Activated naive CD4-positive, alpha-beta T cell treated with anti-CD3 and anti-CD28 coated beads, Interleukin-2, amount 10 ng/mL, durations not matched to agents 7 days and 5 days (primary cell): ENCODE measurements around the gene BTBD18.

Experiments used
- CTCF ChIA-PET: fragments of 350-600 bp; sonication (Branson Sonifier 250); formaldehyde crosslinking; loops from one replicate; lab custom pipeline; 2021; ENCODE audit warnings: antibody characterized with exemption; lab: Charles Lee
- DNase-seq: peaks from one replicate; pipeline ENCODE4 v3.0.0-alpha.2; 2020
- H3K27ac Mint-ChIP-seq: one replicate; pipeline ENCODE4 v1.8.0; 2021; ENCODE audit warnings: mild to moderate bottlenecking, moderate library complexity, mixed read lengths
- H3K27me3 Mint-ChIP-seq: one replicate; pipeline ENCODE4 v1.8.0; 2021; ENCODE audit warnings: mild to moderate bottlenecking, mixed read lengths
- H3K36me3 Mint-ChIP-seq: one replicate; pipeline ENCODE4 v1.8.0; 2021; ENCODE audit warnings: mixed read lengths
- H3K4me1 Mint-ChIP-seq: one replicate; pipeline ENCODE4 v1.8.0; 2021; ENCODE audit warnings: mixed read lengths
- H3K4me3 Mint-ChIP-seq: one replicate; pipeline ENCODE4 v1.8.0; 2021; ENCODE audit warnings: mild to moderate bottlenecking, moderate library complexity, mixed read lengths
- H3K9me3 Mint-ChIP-seq: one replicate; pipeline ENCODE4 v1.8.0; 2021; ENCODE audit warnings: mixed read lengths

Gene BTBD18, protein sequence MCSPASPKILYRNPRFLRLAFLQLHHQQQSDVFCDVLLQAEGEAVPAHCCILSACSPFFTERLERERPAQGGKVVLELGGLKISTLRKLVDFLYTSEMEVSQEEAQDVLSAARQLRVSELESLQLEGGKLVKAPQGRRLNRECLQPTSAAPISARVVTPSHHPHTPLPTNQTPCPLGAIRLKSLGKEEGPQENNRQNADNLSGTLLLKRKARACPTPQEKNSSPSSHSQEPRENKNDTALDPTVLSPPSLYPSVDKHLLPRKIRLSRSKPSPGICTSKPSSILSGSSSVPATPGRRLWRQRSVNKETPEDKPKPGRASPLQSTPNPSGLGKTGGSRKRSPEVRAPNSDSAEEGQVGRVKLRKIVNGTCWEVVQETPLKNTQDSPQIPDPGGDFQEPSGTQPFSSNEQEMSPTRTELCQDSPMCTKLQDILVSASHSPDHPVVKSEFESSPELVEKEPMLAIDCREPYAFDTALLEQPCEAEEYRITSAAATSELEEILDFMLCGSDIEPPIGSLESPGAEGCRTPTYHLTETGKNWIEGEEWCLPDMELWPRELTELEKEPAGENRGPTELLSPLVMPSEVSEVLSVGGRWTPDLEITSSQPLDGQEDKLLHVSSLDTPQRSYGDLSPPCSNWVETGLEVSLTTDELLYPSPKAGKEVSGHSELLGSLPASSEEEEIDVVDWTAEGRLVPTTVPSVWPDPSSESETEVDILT

DNA sequence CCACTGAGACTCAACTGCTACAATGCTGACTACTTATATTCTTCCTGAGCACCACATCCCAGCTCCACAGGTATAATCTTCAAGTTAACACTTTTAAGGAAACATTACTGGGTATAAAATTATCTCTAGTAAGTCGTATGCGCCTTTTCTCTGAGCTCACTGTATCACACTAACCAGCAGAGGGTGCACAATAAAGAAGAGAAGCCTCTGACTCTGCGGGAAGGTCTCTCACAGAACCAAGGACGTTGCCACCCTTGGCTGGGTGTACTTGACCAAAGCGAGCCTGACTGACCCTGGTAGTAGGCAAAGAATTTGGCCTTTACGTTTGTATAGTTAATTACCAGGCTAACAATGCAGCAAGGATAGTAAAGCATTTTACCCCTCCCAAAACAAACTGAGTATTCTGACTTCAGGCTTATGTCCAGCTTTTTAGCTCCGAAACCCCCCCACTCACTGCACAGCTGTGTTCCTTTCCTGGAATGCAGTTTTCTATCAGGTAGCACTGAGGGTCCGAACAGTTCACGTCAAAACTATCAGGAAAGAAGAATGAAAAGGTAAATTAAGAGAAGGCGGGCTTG, at the start of gene BTBD18:
TSS of gene BTBD18 (minus strand) at position 144 of the 578 bp plus-strand sequence. CDS start 631 bp downstream, outside the sequence.
- H3K27me3 Mint-ChIP-seq: peaks cover 3% of the 10 kb centered on the region
- H3K27ac Mint-ChIP-seq: peak within 1 kb of the TSS; percentile 52
- CTCF ChIA-PET: interaction anchor here (0.6 to 2.2 kb wide), 10 partner anchors 10 to 293 kb away, joined by 3 to 41 read pairs (median 4); partner anchors contain the start of genes CTNND1, SELENOH and UBE2L6
- no peaks in the 10 kb centered on the region for H3K9me3 Mint-ChIP-seq
- no peak within 1 kb of the TSS for H3K4me3 Mint-ChIP-seq
- peaks cover 14% of the 10 kb centered on the region for H3K36me3 Mint-ChIP-seq
- peaks cover 11% of the 10 kb centered on the region for H3K4me1 Mint-ChIP-seq
- DNase-seq: peak; percentile 28

DNA sequence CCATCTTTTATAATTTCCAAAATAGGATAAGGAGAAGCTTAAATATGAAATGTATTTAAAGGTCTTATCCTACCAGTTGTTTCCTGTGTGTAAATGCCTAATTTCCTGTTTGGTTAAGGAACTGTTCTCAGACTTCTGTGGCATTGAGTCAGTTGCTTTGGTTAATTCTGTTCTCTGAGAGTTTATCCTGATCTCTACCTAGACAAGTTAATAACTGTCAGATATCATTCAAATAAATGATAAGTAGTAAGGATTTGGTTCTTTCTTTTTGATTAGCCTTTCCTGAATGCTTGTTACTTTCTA, 49.5 kb upstream of the BTBD18 start:
- no peak for DNase-seq
- H3K36me3 Mint-ChIP-seq: peaks cover 10% of the 10 kb centered on the region
- no peaks in the 10 kb centered on the region for H3K9me3 Mint-ChIP-seq
- H3K27me3 Mint-ChIP-seq: no peaks in the 10 kb centered on the region
- CTCF ChIA-PET: interaction anchor here (0.6 to 5.0 kb wide), 42 partner anchors 9 to 343 kb away, joined by 3 to 43 read pairs (median 5); partner anchors contain the start of genes BTBD18, CTNND1, SELENOH and UBE2L6
- peaks cover 35% of the 10 kb centered on the region for H3K4me1 Mint-ChIP-seq
- no peak overlapping the region for H3K4me3 Mint-ChIP-seq
- peak overlapping the region; percentile 13 for H3K27ac Mint-ChIP-seq

DNA sequence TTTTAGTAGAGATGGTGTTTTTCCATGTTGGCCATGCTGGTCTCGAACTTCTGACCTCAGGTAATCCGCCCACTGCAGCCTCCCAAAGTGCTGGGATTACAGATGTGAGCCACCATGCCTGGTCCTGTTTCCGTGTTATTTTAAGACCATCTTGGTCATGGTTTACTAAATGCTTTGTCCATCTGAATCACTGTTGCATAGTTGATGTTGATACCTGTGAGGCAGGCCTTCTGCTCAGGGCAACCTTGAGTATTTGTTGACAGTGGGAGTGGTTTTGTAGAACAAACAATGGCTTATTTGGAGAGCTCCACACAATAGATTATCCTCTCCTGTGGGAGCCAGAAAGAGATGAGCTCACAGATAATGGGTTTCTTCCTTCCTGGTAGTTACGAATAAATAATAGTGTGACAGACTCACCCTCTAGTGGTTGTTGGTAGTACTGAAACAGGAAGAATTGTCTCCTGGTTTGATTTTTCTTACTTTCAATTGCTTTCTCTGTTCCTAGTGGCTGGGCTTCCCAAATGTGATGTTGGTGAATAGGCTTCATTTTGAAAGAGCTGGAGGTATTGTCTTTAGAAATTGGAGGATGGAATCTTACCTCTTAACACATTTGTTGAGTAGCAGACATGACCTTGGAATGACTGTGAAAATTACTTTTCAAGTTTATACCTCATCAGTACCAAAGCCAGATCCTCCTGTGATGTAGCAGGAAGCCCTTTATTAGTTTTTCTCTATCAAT, 49.0 kb upstream of the BTBD18 start:
- H3K9me3 Mint-ChIP-seq: no peaks in the 10 kb centered on the region
- H3K27me3 Mint-ChIP-seq: no peaks in the 10 kb centered on the region
- CTCF ChIA-PET: interaction anchor here (0.6 to 5.0 kb wide), 53 partner anchors 8 to 723 kb away, joined by 3 to 43 read pairs (median 5); partner anchors contain the start of genes BTBD18, CLP1, CTNND1 and SELENOH
- no peak overlapping the region for H3K4me3 Mint-ChIP-seq
- peaks cover 37% of the 10 kb centered on the region for H3K4me1 Mint-ChIP-seq
- no peak for DNase-seq
- H3K27ac Mint-ChIP-seq: peak overlapping the region; percentile 54
- peaks cover 11% of the 10 kb centered on the region for H3K36me3 Mint-ChIP-seq

DNA sequence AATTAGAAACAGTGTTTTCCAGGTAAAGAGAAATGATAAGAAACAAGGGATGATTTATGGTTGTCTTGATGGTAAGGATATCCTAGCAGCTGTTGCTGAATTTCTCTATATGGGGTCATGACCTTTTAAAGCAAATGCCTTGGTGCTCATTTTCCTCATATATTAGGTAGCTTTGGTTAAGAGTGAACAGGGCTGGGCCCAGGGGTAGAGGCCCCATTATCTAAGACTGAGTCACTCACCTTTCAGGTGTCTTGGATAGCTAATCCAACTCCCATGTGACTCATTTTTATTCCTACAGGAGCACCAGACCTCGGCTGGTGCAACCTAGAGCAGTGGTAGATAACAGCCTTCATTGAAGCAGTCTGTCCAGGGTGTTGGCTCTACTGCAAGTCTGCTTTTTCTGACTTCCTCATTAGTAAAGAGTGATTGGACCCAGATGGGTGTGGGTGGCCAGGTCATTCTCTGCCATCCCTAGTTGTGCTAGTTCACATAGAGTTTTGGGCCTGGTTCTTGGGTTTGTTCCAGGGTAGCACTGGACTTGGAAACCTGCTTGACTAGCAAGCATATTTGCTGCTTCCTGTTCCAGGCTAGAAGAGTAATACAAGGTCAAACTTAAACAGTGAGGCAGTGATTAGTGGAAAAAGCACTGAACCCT, 47.4 kb upstream of the BTBD18 start:
- Mint-ChIP-seq H3K9me3 (no peaks in the 10 kb centered on the region), H3K27me3 (no peaks in the 10 kb centered on the region), H3K4me1 (peaks cover 47% of the 10 kb centered on the region), H3K36me3 (peaks cover 14% of the 10 kb centered on the region), H3K4me3 (no peak overlapping the region), H3K27ac (peak overlapping the region; percentile 60)
- CTCF ChIA-PET: interaction anchor here (0.6 to 5.0 kb wide), 11 partner anchors 42 to 341 kb away, joined by 3 to 43 read pairs (median 5); partner anchors contain the start of genes BTBD18, CLP1, SELENOH and UBE2L6
- no peak for DNase-seq

DNA sequence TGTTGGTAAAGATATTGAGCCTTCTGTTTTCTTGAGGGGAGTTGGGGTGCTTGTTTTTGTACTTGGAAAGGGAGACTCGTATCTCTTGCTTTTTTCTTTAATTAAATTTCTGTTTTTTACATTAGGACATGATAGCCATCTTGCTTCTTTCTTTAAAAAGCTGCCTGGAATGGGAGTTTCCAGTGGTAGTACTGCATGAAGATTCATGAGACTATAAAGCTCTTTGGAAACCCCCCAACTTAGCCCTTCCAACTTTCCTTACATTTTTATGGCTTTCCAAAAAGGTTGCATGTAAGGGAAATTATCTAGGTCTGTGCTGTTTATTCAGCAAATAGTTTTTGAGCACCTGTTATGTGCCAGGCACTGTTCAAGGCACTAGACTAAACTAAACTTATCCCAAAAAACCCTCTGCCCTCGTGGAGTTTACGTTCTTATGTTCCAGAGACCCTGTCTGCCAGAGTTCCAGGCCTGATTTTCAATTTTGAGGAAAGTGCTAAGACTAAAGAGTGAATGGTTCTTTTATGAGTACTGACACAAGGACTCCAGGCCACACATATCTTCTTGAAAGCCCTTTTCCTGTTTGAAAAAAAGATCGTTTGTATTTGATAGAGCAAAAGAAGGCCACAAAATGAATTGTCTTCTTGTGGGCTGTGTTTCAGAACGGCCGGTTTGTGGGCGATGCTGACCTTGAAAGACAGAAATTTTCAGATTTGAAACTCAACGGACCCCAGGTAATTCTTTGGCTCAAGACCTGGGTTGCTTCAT, 41.9 kb upstream of the BTBD18 start:
- H3K9me3 Mint-ChIP-seq: no peaks in the 10 kb centered on the region
- H3K4me1 Mint-ChIP-seq: peaks cover 53% of the 10 kb centered on the region
- H3K27ac Mint-ChIP-seq: peak overlapping the region; percentile 95
- DNase-seq: no peak
- CTCF ChIA-PET: no interaction called here
- H3K27me3 Mint-ChIP-seq: no peaks in the 10 kb centered on the region
- H3K36me3 Mint-ChIP-seq: peaks cover 20% of the 10 kb centered on the region
- peak overlapping the region; percentile 46 for H3K4me3 Mint-ChIP-seq

DNA sequence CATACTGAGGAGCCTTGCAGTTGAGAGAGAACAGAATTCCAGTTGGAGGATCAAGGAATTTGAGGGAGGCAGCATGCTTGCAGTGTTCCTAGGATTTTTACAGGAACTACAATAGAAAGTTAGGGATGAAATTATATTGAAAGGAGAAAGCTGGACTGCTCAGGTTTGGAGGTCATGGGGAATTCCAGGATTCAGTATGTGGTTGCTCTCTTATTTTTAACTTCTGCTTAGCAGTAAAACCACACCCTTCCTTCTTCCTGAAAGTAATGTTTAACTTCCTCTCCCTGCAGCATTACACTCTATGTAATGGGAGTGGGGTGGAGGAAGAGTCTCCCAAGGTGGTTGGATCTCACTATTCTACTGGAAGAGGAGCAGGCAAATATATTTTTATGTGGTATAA, 41.3 kb upstream of the BTBD18 start:
- peaks cover 19% of the 10 kb centered on the region for H3K36me3 Mint-ChIP-seq
- DNase-seq: no peak
- H3K9me3 Mint-ChIP-seq: no peaks in the 10 kb centered on the region
- H3K27me3 Mint-ChIP-seq: no peaks in the 10 kb centered on the region
- CTCF ChIA-PET: interaction anchor here (2.1 kb wide), 1 partner anchor 8 kb away, joined by 8 read pairs; no protein-coding TSS in a partner anchor
- H3K27ac Mint-ChIP-seq: peak overlapping the region; percentile 95
- H3K4me1 Mint-ChIP-seq: peaks cover 53% of the 10 kb centered on the region
- peak overlapping the region; percentile 46 for H3K4me3 Mint-ChIP-seq

DNA sequence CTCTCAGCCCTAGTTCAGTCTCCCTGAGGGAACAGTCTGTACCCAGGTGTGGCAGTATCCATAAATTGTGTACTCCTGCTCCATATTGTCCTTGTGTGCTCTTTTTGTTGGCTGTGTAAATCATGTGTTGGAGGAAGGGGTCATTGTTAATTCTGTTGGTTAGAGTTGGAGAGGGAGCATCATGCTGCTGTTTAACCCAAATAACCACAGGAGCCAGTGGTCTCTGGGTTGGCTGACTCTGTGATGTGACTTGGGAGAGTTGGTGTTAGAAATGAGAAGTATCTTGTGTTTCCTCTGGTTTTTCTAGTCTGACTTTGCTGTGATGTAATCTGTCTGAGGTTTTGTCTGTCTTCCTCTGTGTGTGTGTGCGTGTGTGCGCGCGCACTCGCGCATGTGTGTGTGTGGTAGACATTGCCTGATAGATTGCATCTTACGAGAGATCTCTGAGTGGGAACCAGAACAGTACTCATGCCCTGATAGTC, 40.5 kb upstream of the BTBD18 start:
- CTCF ChIA-PET: interaction anchor here (1.0 to 2.1 kb wide), 4 partner anchors 9 to 732 kb away, joined by 3 to 8 read pairs (median 4); partner anchors contain the start of gene UBE2L6
- DNase-seq: peak; percentile 88
- H3K27me3 Mint-ChIP-seq: no peaks in the 10 kb centered on the region
- H3K4me1 Mint-ChIP-seq: peaks cover 54% of the 10 kb centered on the region
- peak overlapping the region; percentile 38 for H3K4me3 Mint-ChIP-seq
- peak overlapping the region; percentile 95 for H3K27ac Mint-ChIP-seq
- no peaks in the 10 kb centered on the region for H3K9me3 Mint-ChIP-seq
- peaks cover 17% of the 10 kb centered on the region for H3K36me3 Mint-ChIP-seq

DNA sequence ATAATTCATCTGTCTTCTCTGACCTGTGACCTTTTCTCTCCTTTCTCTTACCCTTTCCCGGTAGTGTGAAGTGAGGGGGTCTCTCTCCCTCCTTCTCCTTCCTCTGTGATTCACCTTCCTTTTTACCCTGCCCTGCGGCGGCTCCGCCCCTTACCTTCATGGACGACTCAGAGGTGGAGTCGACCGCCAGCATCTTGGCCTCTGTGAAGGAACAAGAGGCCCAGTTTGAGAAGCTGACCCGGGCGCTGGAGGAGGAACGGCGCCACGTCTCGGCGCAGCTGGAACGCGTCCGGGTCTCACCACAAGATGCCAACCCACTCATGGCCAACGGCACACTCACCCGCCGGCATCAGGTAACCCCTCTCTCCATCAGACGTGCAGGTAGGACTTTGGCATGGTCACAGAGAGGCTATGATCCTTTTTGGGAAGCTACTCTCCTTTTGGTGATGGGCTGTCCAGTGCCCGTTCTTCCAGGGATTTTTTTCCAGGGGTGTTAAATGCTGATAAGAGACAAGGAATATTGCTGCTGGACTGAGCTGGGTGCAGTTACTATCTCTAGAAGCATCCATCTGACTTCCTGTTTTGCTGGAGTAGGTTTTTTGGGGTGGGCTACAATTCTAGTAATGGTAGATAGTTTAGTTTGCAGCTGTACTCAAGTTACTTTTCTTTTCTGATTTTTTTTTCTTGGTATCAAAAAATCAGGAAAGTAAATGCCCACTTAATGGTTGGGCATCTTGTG, 39.9 kb upstream of the BTBD18 start:
- Mint-ChIP-seq H3K27me3 (no peaks in the 10 kb centered on the region), H3K9me3 (no peaks in the 10 kb centered on the region), H3K27ac (peak overlapping the region; percentile 95), H3K4me1 (peaks cover 54% of the 10 kb centered on the region), H3K36me3 (peaks cover 15% of the 10 kb centered on the region), H3K4me3 (peak overlapping the region; percentile 38)
- CTCF ChIA-PET: interaction anchor here (1.0 to 2.1 kb wide), 5 partner anchors 9 to 733 kb away, joined by 3 to 8 read pairs (median 4); partner anchors contain the start of genes BTBD18 and UBE2L6
- DNase-seq: no peak

DNA sequence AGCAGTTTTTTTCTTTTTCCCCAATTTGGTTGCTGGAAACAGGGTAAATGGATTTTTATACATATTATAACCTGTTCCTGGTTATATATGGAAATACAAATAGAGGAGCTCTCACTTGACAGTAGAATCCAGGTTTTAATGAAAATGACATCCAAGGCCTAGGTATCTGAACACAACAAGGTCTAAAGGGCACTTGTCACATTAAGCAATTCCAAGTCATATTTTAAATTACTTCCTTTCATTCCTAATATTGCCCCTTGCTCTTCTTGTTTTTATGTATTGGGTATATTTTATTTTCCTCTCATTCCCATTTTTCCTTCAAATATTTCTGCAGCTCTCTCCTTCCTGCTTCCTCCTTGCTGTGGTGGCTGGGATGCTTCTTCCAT, 37.1 kb upstream of the BTBD18 start:
- no peak overlapping the region for H3K27ac Mint-ChIP-seq
- H3K27me3 Mint-ChIP-seq: no peaks in the 10 kb centered on the region
- no peak for DNase-seq
- H3K36me3 Mint-ChIP-seq: peaks cover 5% of the 10 kb centered on the region
- H3K9me3 Mint-ChIP-seq: no peaks in the 10 kb centered on the region
- H3K4me3 Mint-ChIP-seq: no peak overlapping the region
- CTCF ChIA-PET: no interaction called here
- peaks cover 43% of the 10 kb centered on the region for H3K4me1 Mint-ChIP-seq

DNA sequence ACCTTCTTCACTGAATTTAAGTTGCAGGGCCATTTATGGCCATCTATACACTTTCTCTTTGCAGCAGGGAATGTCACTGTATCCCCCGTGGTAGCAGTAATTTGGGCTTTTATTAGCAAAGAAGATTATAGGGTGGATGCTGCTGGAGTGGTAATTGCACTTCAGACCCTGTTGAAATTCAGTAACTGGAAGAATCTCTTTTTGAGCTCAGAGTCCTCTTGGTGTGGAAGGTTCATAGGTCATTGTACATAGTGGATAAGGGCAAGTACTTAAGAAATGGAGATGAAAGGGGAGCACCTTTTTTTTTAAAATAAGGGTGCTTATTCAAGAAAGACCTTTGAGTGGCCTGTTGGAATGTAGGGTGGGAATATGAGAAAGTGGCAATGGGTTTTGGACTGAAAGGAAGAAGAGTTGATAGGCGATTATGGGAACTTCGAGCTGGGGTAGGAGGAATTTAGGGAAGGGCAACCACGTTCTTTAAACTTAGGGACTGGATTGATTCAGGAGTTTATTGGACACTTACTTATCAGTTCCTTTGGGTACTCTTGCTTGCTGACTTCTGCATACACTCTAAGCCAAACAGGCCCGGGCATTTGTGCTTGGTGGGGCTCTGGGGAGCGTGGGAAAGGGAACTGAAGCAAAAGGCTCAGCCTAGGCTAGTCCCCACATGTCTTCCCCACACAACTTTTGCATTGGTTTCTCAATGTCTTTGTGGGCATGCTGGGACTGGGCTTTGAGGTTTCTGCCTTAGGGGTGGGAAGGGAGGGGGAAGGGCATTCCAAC, 36.5 kb upstream of the BTBD18 start:
- no peak overlapping the region for H3K27ac Mint-ChIP-seq

DNA sequence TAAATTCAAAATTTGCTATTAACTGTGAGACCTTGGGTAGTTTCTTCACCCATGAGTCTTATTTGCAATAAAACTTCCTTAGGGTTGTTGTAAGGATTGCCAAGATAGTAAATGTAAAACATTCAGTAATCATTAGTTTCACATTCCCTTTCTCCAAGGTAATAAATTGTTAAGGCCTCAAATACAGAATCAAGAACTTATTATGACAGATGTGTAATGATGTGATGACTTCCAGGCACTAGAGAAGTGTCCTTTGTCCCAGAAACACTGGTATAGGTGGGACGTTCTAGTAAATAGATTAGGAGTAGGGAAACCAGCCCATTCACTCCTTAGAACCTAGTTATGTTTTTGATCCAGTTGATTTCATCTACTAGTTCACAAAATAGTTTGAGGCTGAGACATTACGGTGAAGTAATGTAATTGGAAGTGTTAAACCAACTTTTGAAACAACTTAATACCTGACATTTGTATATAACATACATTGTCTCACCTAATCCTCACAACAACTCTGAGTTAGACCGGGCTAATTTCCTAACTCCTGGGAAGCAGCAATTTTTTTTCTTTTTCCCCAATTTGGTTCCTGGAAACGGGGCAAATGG, 35.5 kb upstream of the BTBD18 start:
- no peak overlapping the region for H3K27ac Mint-ChIP-seq
- H3K4me3 Mint-ChIP-seq: no peak overlapping the region
- H3K36me3 Mint-ChIP-seq: peaks cover 3% of the 10 kb centered on the region
- CTCF ChIA-PET: no interaction called here
- H3K9me3 Mint-ChIP-seq: no peaks in the 10 kb centered on the region
- H3K4me1 Mint-ChIP-seq: peaks cover 28% of the 10 kb centered on the region
- no peak for DNase-seq
- no peaks in the 10 kb centered on the region for H3K27me3 Mint-ChIP-seq

More for the DNA sequence above, 36.5 kb upstream of the BTBD18 start:
- Mint-ChIP-seq H3K9me3 (no peaks in the 10 kb centered on the region), H3K4me3 (no peak overlapping the region), H3K27me3 (no peaks in the 10 kb centered on the region), H3K36me3 (peaks cover 4% of the 10 kb centered on the region), H3K4me1 (peaks cover 37% of the 10 kb centered on the region)
- DNase-seq: no peak
- CTCF ChIA-PET: no interaction called here
